Activated CD8-positive, alpha-beta memory T cell treated with anti-CD3 and anti-CD28 coated beads for 4 hours (primary cell): ENCODE measurements around the gene SPANXN1.
"Not testable (repeated sequence)": the region's sequence is repeated elsewhere in the genome, so short reads cannot be mapped to it uniquely, and the experiment has no call there.

Experiments used
- DNase-seq, 2 donors: peaks; one replicate each; pipeline ENCODE4 v3.0.0-alpha.2; 2020; ENCODE audit warnings: low read depth in 2 of 2

SPANXN1 gene

DNA sequence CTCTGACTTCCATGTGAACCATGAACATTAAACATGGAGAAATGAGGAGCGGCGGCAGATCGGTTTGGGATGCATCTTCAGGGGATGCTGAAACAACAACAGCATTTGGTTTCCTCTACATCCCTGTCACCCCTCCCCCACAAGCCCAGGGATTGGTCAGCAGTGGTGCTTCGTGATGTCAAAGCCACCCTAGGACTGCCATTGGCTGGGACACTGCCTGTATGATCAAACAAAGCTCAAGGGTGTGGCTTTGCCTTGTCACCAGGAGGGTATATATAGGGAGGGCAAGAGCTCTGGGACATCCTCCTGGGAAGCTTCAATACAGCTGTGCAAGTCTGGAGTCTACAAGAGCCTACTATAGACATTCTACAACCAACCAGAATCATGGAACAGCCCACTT, at the start of gene SPANXN1:
Gene SPANXN1 (plus strand): TSS at position 301 of the 400 bp plus-strand sequence. CDS start 84 bp downstream, at position 385.
- DNase-seq: not testable (repeated sequence)

GRCh38 chrX:145199078-145199477, 48.2 kb upstream of the SPANXN1 start:
- no peak for DNase-seq

GRCh38 chrX:145213504-145213903, 33.8 kb upstream of the SPANXN1 start:
- no peak for DNase-seq

DNA sequence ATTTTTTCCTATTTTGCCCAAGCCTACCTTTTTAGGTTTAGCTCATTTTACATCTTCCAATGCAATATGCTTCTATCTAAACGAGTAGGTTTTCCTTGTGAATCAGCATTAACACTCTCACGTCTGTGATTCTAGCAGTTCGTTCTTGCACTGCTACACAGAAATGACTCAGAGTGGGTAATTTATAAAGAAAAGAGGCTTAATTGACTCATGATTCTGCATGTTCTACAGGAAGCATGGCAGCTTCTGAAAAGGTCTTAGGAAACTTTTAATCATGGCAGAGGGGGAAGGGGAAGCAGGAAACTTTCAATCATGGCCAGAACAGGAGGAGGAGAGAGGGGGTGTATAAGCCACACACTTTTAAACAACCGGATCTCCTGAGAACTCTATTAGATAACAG, 44.9 kb downstream of the SPANXN1 start:
- DNase-seq: no peak
